ENCODE data around the gene CSF3R.

Gene CSF3R

GRCh38 chr1:36464605-36465393, 17.9 kb downstream of the CSF3R start:
- H3K36me3 ChIP-seq (replicated peaks), result peaks cover 19% of the 10 kb centered on the region
- peak overlapping the region; percentile 71 for H3K4me3 ChIP-seq (ENCODE audit: low read depth, low read length)
- in situ Hi-C loops (cut with HindIII; ENCODE audit: low pct_ligation_motif_present, low sequenced_read_pairs), result no loop called here
- DNase-seq, result no peak
- peak overlapping the region; percentile 76 for H3K27ac ChIP-seq
- H3K27me3 ChIP-seq (replicated peaks), result no peaks in the 10 kb centered on the region
- TF ChIP-seq CTCF (IDR thresholded peaks at IDR 0.05; ENCODE audit: low read depth, low read length, missing control alignments), result no peak

- in situ Hi-C loops (cut with HindIII; ENCODE audit: low pct_ligation_motif_present, low sequenced_read_pairs), result no loop called here
- Histone ChIP-seq H3K27ac (peak within 1 kb of the TSS; percentile 76), H3K4me3 (ENCODE audit: low read depth, low read length) (peak within 1 kb of the TSS; percentile 71), H3K36me3 (replicated peaks) (peaks cover 19% of the 10 kb centered on the region), H3K27me3 (replicated peaks) (no peaks in the 10 kb centered on the region)
- peak; percentile 97 for DNase-seq
- no peak for TF ChIP-seq CTCF (IDR thresholded peaks at IDR 0.05; ENCODE audit: low read depth, low read length, missing control alignments)
Measured at GRCh38 chr1:36463803-36464604, 18.7 kb downstream of the CSF3R start, which contains the start of gene MRPS15. TSS of gene MRPS15 (minus strand) at chr1:36464384. CDS start at chr1:36464275, 109 bp downstream.

GRCh38 chr1:36463463-36463802, 19.3 kb downstream of the CSF3R start:
- TF ChIP-seq CTCF (IDR thresholded peaks at IDR 0.05; ENCODE audit: low read depth, low read length, missing control alignments), result no peak
- Histone ChIP-seq H3K27me3 (replicated peaks) (no peaks in the 10 kb centered on the region), H3K4me3 (ENCODE audit: low read depth, low read length) (peak overlapping the region; percentile 71), H3K36me3 (replicated peaks) (peaks cover 19% of the 10 kb centered on the region), H3K27ac (peak overlapping the region; percentile 76)
- in situ Hi-C loops (cut with HindIII; ENCODE audit: low pct_ligation_motif_present, low sequenced_read_pairs), result no loop called here
- no peak for DNase-seq

GRCh38 chr1:36458910-36459309, 23.8 kb downstream of the CSF3R start:
- DNase-seq, result no peak
- Histone ChIP-seq H3K27me3 (replicated peaks) (no peaks in the 10 kb centered on the region), H3K36me3 (replicated peaks) (peaks cover 49% of the 10 kb centered on the region), H3K27ac (no peak overlapping the region), H3K4me3 (ENCODE audit: low read depth, low read length) (no peak overlapping the region)
- TF ChIP-seq CTCF (IDR thresholded peaks at IDR 0.05; ENCODE audit: low read depth, low read length, missing control alignments), result no peak
- in situ Hi-C loops (cut with HindIII; ENCODE audit: low pct_ligation_motif_present, low sequenced_read_pairs), result no loop called here

- H3K27ac ChIP-seq, result no peak overlapping the region
- TF ChIP-seq CTCF (IDR thresholded peaks at IDR 0.05; ENCODE audit: low read depth, low read length, missing control alignments), result no peak
- H3K36me3 ChIP-seq (replicated peaks), result peaks cover 49% of the 10 kb centered on the region
- no peak overlapping the region for H3K4me3 ChIP-seq (ENCODE audit: low read depth, low read length)
- no peak for DNase-seq
- in situ Hi-C loops (cut with HindIII; ENCODE audit: low pct_ligation_motif_present, low sequenced_read_pairs), result no loop called here
- H3K27me3 ChIP-seq (replicated peaks), result no peaks in the 10 kb centered on the region
Measured at GRCh38 chr1:36457691-36458090, 25.0 kb downstream of the CSF3R start.
